ENCODE data around the gene DHRS7B. TPM values are rescaled to one million over a fixed set of nuclear protein-coding genes. Genes with fewer than 3 reads are reported as not detected.

The DHRS7B gene
- polyA plus RNA-seq, 1 donor from 2014 or later, result 35.8 TPM

DNA sequence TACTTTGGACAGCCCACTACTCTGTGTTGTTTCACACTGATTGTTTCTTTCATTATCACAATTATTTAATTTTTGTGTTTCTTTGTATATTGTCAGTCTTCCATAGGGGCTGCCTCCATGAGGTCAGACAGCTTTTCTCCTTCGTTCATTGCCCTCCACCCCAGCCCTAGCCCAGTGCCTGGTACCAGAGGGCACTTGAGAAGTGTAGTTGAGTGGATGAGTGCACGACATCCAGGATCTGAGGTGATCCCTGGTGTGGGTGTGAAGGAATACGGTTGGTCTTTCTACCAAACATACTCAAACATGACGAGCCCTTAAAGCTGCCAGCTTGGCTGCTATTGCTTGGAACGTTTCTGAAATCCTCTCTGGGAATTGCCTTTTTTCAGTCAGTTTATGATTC is 37.9 kb downstream of the DHRS7B start:
- Histone ChIP-seq H2AFZ (ENCODE audit: low read depth, low read length) (no peak overlapping the region), H3K36me3 (ENCODE audit: insufficient read depth, low read length) (no peaks in the 10 kb centered on the region), H3K4me3 (ENCODE audit: low read length) (no peak overlapping the region), H3F3A (ENCODE audit: insufficient read depth, low read length, poor library complexity, severe bottlenecking) (no peaks in the 10 kb centered on the region), H3K9me3 (ENCODE audit: low read length) (no peaks in the 10 kb centered on the region), H3K27me3 (ENCODE audit: insufficient read depth, low read depth, low read length) (no peaks in the 10 kb centered on the region), H4K20me1 (ENCODE audit: insufficient read depth) (no peaks in the 10 kb centered on the region), H3K27ac (ENCODE audit: low read length) (no peak overlapping the region), H3K4me2 (ENCODE audit: low read length) (no peak overlapping the region), H3K79me2 (replicated peaks; ENCODE audit: insufficient read depth, low read length) (no peaks in the 10 kb centered on the region), H3K9me2 (ENCODE audit: insufficient read depth, low read length) (no peaks in the 10 kb centered on the region), H3K9ac (ENCODE audit: low read length) (no peak overlapping the region)
- TF ChIP-seq, protein P1, sequence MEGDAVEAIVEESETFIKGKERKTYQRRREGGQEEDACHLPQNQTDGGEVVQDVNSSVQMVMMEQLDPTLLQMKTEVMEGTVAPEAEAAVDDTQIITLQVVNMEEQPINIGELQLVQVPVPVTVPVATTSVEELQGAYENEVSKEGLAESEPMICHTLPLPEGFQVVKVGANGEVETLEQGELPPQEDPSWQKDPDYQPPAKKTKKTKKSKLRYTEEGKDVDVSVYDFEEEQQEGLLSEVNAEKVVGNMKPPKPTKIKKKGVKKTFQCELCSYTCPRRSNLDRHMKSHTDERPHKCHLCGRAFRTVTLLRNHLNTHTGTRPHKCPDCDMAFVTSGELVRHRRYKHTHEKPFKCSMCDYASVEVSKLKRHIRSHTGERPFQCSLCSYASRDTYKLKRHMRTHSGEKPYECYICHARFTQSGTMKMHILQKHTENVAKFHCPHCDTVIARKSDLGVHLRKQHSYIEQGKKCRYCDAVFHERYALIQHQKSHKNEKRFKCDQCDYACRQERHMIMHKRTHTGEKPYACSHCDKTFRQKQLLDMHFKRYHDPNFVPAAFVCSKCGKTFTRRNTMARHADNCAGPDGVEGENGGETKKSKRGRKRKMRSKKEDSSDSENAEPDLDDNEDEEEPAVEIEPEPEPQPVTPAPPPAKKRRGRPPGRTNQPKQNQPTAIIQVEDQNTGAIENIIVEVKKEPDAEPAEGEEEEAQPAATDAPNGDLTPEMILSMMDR (IDR thresholded peaks at IDR 0.05; ENCODE audit: poor library complexity, severe bottlenecking), result no peak
- TF ChIP-seq RAD21 (conservative IDR thresholded peaks at IDR 0.05), result no peak
- no peak for TF ChIP-seq EZH2 (IDR thresholded peaks at IDR 0.05; ENCODE audit: borderline replicate concordance, insufficient read depth, low read length, poor library complexity, severe bottlenecking)
- no peak for TF ChIP-seq EP300 (conservative IDR thresholded peaks at IDR 0.05; ENCODE audit: poor library complexity, severe bottlenecking)
- TF ChIP-seq, protein P2, sequence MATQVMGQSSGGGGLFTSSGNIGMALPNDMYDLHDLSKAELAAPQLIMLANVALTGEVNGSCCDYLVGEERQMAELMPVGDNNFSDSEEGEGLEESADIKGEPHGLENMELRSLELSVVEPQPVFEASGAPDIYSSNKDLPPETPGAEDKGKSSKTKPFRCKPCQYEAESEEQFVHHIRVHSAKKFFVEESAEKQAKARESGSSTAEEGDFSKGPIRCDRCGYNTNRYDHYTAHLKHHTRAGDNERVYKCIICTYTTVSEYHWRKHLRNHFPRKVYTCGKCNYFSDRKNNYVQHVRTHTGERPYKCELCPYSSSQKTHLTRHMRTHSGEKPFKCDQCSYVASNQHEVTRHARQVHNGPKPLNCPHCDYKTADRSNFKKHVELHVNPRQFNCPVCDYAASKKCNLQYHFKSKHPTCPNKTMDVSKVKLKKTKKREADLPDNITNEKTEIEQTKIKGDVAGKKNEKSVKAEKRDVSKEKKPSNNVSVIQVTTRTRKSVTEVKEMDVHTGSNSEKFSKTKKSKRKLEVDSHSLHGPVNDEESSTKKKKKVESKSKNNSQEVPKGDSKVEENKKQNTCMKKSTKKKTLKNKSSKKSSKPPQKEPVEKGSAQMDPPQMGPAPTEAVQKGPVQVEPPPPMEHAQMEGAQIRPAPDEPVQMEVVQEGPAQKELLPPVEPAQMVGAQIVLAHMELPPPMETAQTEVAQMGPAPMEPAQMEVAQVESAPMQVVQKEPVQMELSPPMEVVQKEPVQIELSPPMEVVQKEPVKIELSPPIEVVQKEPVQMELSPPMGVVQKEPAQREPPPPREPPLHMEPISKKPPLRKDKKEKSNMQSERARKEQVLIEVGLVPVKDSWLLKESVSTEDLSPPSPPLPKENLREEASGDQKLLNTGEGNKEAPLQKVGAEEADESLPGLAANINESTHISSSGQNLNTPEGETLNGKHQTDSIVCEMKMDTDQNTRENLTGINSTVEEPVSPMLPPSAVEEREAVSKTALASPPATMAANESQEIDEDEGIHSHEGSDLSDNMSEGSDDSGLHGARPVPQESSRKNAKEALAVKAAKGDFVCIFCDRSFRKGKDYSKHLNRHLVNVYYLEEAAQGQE (IDR thresholded peaks at IDR 0.05; ENCODE audit: borderline replicate concordance), result no peak
- TF ChIP-seq TAF1 (IDR thresholded peaks at IDR 0.05; ENCODE audit: low read depth), result no peak
- no peak for TF ChIP-seq MXI1 (conservative IDR thresholded peaks at IDR 0.05; ENCODE audit: poor library complexity, severe bottlenecking)
- no peak for TF ChIP-seq POLR2AphosphoS5 (IDR thresholded peaks at IDR 0.05)
- no peak for TF ChIP-seq SMC3 (conservative IDR thresholded peaks at IDR 0.05; ENCODE audit: poor library complexity)

DNA sequence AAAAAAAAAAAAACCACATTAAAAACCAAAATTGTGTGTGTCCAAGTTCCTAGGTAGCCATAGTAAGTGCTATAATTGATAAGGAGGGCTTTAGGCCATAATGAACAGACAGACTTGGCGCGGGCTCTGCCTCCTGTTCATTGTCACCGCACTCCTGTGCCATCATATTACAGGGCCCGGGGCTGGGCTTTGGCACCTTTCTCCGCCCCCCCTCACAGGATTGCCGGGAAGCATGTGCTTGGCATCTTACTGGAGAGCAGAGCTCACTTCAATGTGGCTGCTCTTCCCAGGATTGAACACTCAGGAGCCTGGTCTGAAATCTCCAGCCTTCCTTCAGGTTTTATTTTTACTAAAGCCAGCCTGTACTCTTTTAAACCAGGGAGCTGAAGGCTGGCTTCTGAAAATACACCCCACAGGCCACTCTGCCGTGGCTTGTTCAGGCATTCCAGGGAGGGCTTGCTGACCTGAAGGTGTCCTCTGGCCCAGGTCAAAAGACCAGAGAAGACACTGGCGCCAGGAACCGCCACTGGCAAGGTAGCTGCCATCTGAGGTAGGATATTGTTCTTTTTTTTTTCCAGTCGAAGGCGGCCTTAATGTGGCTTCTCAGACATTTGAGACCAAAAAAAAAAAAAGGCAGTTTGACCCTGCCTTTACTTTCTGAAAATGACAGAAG is 39.3 kb downstream of the DHRS7B start:
- H3K36me3 ChIP-seq (ENCODE audit: insufficient read depth, low read length), result no peaks in the 10 kb centered on the region
- no peak overlapping the region for H2AFZ ChIP-seq (ENCODE audit: low read depth, low read length)
- no peaks in the 10 kb centered on the region for H3K27me3 ChIP-seq (ENCODE audit: insufficient read depth, low read depth, low read length)
- H3K27ac ChIP-seq (ENCODE audit: low read length), result no peak overlapping the region
- no peak for TF ChIP-seq TAF1 (IDR thresholded peaks at IDR 0.05; ENCODE audit: low read depth)
- no peak for TF ChIP-seq EZH2 (IDR thresholded peaks at IDR 0.05; ENCODE audit: borderline replicate concordance, insufficient read depth, low read length, poor library complexity, severe bottlenecking)
- no peak for TF ChIP-seq POLR2AphosphoS5 (IDR thresholded peaks at IDR 0.05)
- TF ChIP-seq, protein P1 (IDR thresholded peaks at IDR 0.05; ENCODE audit: poor library complexity, severe bottlenecking), result no peak
- TF ChIP-seq MXI1 (conservative IDR thresholded peaks at IDR 0.05; ENCODE audit: poor library complexity, severe bottlenecking), result no peak
- TF ChIP-seq SMC3 (conservative IDR thresholded peaks at IDR 0.05; ENCODE audit: poor library complexity), result no peak
- TF ChIP-seq, protein P2 (IDR thresholded peaks at IDR 0.05; ENCODE audit: borderline replicate concordance), result no peak
- no peak for TF ChIP-seq EP300 (conservative IDR thresholded peaks at IDR 0.05; ENCODE audit: poor library complexity, severe bottlenecking)
- TF ChIP-seq RAD21 (conservative IDR thresholded peaks at IDR 0.05), result no peak
- no peak overlapping the region for H3K4me3 ChIP-seq (ENCODE audit: low read length)
- no peak overlapping the region for H3K4me2 ChIP-seq (ENCODE audit: low read length)
- no peaks in the 10 kb centered on the region for H3K9me3 ChIP-seq (ENCODE audit: low read length)
- no peaks in the 10 kb centered on the region for H3K79me2 ChIP-seq (replicated peaks; ENCODE audit: insufficient read depth, low read length)
- no peaks in the 10 kb centered on the region for H4K20me1 ChIP-seq (ENCODE audit: insufficient read depth)
- no peak overlapping the region for H3K9ac ChIP-seq (ENCODE audit: low read length)
- H3F3A ChIP-seq (ENCODE audit: insufficient read depth, low read length, poor library complexity, severe bottlenecking), result no peaks in the 10 kb centered on the region
- no peaks in the 10 kb centered on the region for H3K9me2 ChIP-seq (ENCODE audit: insufficient read depth, low read length)
